Measurements from ENCODE around the gene NTRK2. TPM values are rescaled to one million over a fixed set of nuclear protein-coding genes. Genes with fewer than 3 reads are reported as not detected.

Gene NTRK2
- total RNA-seq, 1 donor from 2014 or later: 266 TPM

DNA sequence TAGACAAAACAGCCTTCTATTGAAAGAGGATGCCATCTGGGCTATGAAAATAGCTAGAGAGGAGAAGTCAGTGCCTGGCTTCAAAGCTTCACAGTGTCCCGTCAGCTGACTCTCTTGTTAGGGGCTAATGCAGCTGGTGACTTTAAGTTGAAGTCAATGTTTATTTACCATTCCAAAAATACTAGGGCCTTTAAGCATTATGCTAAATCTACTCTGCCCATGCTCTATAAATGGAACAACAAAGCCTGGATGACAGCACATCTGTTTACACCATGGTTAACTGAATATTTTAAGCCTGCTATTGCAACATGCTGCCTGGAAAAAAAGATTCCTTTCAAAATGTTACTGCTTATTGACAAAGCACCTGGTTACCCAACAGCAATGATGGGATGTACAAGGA is 309.1 kb downstream of the NTRK2 start:
- no peak for DNase-seq

- no peak for DNase-seq
Measured at GRCh38 chr9:84983749-84984148, 314.2 kb downstream of the NTRK2 start.

- no peak for DNase-seq
Measured at GRCh38 chr9:84988621-84989020, 319.1 kb downstream of the NTRK2 start.

- peak; percentile 40 for DNase-seq
Measured at GRCh38 chr9:84990416-84990815, 320.9 kb downstream of the NTRK2 start.

DNA sequence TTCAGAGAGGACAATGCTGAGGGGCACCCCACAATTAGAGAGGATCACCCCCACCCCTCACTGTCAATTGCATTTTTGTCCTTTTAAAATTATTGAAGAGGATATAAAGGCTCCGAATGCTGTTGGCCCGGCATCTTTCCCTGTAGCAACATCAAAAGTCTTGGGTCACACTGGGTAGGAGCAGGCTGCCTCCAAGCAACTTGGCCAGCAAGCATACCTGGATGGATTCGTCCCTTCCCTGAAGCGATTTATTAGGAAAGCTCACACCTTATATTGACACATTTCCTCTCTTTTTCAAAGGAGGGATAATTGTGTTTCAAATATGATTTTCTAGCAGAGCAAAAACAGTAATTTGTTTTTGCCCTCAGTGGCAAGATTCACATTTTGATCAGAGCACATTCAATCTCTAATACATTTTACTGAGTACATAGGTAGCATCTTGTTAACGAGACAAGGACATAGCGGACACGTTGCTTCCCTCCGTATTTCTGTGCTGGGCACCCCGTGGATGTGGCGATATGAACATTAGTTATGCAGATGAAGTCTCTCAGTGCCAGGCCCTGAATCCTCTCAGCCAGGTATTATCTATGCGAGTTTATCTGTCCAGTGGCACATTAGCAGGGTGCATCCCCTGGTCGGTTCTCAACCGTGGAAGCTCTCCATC is 321.5 kb downstream of the NTRK2 start:
- no peak for DNase-seq

- DNase-seq: peak; percentile 69
Measured at GRCh38 chr9:84991514-84991870, 322.0 kb downstream of the NTRK2 start.

- DNase-seq: no peak
Measured at GRCh38 chr9:84992381-84992780, 322.9 kb downstream of the NTRK2 start.

DNA sequence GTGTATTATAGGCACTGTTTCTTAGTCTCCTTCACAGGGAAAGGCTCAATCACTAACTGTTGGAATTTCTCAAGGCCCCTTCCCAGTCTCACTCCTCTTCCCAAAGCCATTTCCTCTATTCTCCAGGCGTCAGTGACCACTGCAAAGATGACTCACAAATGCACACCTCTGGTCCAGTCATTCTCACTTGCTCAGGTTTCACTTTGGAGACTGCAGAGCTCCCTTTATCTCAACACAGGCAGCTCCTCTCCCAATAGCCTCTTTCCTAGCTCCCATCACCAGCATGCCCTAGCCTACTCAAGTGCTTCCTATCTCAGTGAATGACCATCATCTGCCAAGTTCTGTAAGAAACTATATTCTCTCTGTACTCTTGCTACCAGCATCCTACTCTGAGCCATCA is 323.6 kb downstream of the NTRK2 start:
- DNase-seq: no peak

GRCh38 chr9:84996029-84996428 is 326.5 kb downstream of the NTRK2 start:
- no peak for DNase-seq

GRCh38 chr9:84996716-84997115 is 327.2 kb downstream of the NTRK2 start:
- DNase-seq: no peak

DNA sequence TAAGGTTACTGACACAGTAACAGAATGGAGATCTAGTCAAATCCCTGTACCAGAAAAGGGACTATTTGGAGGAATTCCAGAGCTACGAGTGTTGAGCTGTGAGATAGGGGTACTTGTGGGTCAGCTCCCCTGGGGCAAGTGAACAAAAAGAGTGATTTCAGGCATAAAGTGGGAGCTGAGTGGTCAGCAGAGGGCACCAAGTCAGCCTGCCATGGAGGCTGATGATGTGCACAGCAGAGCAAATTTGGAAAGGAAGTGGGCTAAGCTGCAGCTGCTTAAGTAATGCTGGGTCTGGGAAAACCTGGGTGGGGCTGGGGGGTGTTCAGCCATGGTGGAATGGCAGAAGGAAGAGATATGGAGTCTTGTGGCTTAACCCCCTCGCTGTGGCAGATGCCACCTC is 327.9 kb downstream of the NTRK2 start:
- DNase-seq: no peak

DNA sequence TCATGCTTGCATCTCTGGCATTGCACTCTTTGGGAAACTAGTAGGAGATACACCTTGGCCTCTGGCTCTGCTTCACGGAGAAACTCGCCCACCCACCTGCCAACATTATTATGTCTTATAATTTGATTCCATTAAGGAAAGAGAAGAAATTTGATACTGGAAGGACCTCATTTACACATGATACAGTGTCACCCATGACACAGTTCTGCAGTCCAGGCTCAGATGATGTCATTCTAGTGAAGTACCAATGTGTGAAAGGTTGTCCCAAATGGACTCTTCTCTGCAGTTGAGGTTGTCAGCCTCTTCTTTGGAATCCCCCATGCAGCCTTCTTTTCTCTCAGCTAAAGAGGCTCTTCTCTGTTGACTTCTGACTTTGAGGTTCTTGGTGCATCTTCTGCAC is 329.1 kb downstream of the NTRK2 start:
- DNase-seq: no peak

DNA sequence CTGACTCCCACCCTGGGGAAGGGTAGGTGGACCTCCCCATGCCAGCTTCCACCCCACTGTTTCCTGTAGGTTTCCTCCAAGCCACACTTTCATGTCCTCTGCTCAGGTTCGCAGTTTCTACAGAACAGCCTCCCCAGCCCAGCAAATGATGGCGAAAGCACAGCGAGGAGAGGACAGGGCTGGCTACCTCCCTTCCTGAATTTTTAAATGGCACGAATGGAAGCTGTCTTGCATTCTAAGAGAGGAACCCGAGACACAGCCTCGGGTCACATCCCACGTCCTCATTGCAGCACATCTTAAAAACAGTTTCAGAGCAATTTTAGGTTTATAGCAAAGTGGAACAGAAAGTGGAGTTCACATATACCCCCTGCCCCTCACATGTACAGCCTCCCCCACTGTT is 330.3 kb downstream of the NTRK2 start:
- DNase-seq: no peak

DNA sequence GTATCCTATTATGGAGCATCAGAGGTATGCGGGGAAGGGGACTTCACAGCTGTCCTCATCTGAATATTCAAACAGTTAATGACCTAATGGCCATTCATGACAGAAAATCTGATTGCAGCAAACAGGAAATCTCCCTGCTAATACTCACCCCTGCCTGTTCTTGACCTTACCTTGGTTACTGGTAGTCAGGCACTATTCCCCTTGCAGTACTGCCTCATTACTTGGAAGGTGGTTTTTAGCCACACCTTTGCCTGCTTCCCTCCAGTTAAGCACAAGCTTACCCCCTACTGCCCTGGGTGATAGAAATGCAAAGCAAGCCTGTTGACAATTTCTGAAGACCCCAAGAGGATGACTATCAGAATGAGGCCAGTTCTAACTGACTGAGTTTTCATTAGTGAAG is 332.4 kb downstream of the NTRK2 start:
- no peak for DNase-seq

- no peak for DNase-seq
Measured at GRCh38 chr9:85004818-85005413, 335.4 kb downstream of the NTRK2 start.

DNA sequence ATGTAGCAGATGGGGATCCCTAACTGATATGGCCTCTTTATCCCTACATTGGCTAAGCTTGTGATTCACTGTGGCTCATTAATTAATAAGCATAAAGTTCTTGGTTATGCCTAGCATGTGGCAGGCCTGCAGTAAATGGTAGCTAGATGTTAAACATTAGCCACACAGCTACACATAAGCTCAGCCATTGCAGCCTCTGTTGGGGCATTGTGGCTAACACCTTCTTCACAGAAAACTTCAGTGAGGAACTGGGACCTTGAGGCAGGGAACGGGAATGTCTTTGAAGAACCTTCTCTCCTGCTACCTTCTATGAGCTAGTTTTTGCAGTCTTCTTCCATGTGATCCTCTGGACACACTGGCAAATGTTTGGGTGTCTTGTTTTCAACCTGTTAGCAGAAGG is 338.2 kb downstream of the NTRK2 start:
- no peak for DNase-seq

DNA sequence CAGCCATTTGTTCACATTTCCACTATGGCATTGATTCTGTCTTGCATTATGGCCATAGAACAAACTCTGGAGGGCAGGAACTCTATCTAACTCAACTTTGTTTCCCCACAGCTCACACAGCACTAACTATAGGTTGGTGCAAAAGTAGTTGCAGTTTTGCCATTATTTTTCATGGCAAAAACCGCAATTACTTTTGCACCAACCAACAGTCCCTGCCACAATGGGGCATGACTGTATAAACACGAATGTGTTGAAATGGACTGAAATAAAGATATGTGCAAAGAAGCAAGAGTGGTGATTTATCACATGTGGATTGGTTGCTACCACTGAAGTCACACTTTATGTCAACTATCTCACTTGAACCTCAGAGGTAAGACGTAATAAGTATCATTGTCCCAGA is 338.7 kb downstream of the NTRK2 start:
- no peak for DNase-seq

- DNase-seq: no peak
Measured at GRCh38 chr9:85009251-85009650, 339.7 kb downstream of the NTRK2 start.

DNA sequence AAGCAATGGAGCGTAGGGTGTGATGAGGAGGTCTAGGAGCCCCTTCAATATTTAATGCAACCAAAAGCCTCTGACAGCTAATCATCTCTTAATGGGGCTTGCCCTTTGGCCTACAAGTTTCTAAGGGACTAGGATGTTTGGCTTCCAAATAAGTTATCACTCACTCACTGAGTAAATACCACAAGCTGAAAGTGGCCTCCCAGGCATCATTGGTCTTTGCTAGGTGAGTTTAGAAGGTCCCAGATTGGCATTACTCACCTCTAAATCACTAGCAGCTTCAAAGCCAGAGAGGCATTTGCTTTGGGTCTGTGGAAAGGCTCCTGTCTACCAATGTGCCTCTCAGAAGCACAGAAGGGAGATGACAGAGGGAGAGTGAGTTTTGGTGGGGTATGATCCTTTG is 344.2 kb downstream of the NTRK2 start:
- DNase-seq: no peak

GRCh38 chr9:85014292-85014691 is 344.8 kb downstream of the NTRK2 start:
- DNase-seq: no peak

DNA sequence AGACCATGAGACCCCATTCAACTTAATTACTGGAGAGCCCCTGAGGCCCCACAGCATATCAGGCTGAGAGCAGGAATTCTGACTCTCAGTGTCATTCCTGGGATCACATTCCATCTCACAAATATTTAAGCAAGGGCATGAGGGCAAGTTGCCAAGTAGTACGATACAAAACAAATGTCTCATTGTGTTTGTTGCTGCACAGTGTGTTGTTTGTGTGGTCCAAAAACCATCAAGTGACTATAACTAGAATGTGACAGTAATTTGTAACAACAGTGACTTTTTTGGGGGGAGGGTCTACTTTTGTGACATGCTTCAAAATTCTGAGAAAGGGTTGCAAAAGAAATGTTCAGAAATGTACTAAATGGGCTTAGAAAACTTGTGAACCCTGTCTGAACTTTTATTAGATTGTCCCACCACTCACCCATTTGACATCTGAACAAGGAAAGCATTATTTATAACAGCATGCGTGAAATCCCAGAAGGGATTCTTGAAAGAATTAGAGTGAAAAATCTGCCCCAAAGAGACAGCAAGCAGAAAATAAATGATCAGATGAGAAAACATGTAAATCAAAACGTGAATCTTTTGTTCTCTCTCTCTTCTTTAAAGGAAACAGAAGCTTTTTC is 347.0 kb downstream of the NTRK2 start:
- DNase-seq: no peak

DNA sequence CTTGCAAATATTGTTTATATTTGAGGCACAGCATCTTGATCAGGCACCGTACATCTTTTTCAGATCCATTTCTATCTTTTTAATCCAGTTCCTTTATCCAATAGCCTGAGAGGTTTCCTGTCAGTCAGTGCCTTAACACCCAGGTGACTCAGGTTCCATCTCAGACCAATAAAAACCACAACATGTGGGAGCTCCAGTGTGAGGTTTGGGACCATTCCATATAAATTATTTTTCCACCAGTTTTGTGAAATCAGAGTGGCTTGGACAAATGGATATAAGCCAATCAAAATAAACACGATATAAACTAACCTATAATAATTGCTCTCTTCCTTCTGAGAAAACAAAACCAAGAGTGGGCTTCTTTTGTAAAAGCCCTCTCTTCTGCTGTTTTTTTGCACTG is 351.3 kb downstream of the NTRK2 start:
- no peak for DNase-seq

GRCh38 chr9:85021686-85022085 is 352.2 kb downstream of the NTRK2 start:
- no peak for DNase-seq

DNA sequence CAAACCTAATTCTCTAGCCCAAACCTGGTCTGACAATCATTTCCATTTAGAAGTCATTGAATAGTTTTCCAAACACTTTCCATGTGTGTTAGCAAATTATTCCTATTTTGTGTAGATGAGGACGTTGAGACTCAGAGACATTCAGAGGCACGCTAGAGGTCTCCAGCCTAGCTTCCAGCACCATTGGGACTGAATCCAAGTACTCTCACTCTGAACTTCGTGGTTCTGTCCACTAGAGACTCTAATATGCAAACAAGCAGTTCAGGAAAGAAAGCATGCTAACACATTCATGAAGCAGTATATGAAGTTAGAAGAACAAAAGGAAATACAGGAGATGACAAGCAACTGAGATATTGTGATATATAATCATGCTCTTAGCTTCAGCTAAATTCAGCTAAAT is 354.8 kb downstream of the NTRK2 start:
- DNase-seq: peak; percentile 9

Measured in occipital lobe (tissue), 2 donors.